Aorta (tissue), 5 donors: ENCODE measurements around the gene XAGE2. TPM values are rescaled to one million over a fixed set of nuclear protein-coding genes. Genes with fewer than 3 reads are reported as not detected.

ENCODE experiments used
- ATAC-seq: fragments of 200-7000 bp; cut with Tn5 transposase; one replicate; pipeline ENCODE4 v1.9.1; 2022; ENCODE audit warnings: moderate library complexity; ENCODE audit not compliant: low FRiP score
- DNase-seq, 2 donors: peaks; one replicate each; pipeline ENCODE4 v3.0.0-alpha.2; 2020
- H3K27ac ChIP-seq, 2 donors: one replicate each; pipeline ENCODE4 v1.5.1; 2013; ENCODE audit warnings: low read length in 2 of 2, mild to moderate bottlenecking in 2 of 2, moderate library complexity in 2 of 2, control low read depth in 1 of 2, inconsistent platforms in 1 of 2, low read depth in 1 of 2
- H3K27me3 ChIP-seq, 2 donors: one replicate each; pipeline ENCODE4 v1.6.1; 2013; ENCODE audit warnings: control low read depth in 1 of 2, low read length in 1 of 2, mild to moderate bottlenecking in 1 of 2, moderate library complexity in 1 of 2; ENCODE audit not compliant: insufficient read depth in 2 of 2, control insufficient read depth in 1 of 2
- H3K36me3 ChIP-seq, 2 donors: one replicate each; pipeline ENCODE4 v1.6.1; 2013; ENCODE audit warnings: control low read depth in 1 of 2, low read length in 1 of 2, mild to moderate bottlenecking in 1 of 2; ENCODE audit not compliant: insufficient read depth in 2 of 2, control insufficient read depth in 1 of 2
- H3K4me1 ChIP-seq, 2 donors: one replicate each; pipeline ENCODE4 v1.6.1; 2013; ENCODE audit warnings: low read length in 2 of 2, control low read depth in 1 of 2, mild to moderate bottlenecking in 1 of 2, moderate library complexity in 1 of 2; ENCODE audit not compliant: insufficient read depth in 2 of 2, control insufficient read depth in 1 of 2
- H3K4me3 ChIP-seq, 2 donors: one replicate each; pipeline ENCODE4 v1.5.1; 2013; ENCODE audit warnings: low read length in 2 of 2, control low read depth in 1 of 2, mild to moderate bottlenecking in 1 of 2
- H3K9me3 ChIP-seq: one replicate; pipeline ENCODE4 v1.6.1; 2013; ENCODE audit warnings: mild to moderate bottlenecking, low read length; ENCODE audit not compliant: control insufficient read depth
- WGBS, 2 donors: extraction: QIAGEN DNeasy Blood & Tissue Kit; methylation state at CpG; one replicate each; pipeline ENCODE4 v1.1.7; 2013; 5-methylcytosine and 5-hydroxymethylcytosine counted together
- intact Hi-C, 2 donors: fragments of 100-400 bp; cut with DNase I; formaldehyde crosslinking; loops; one replicate each; pipeline versions ENCODE4 v1.14.2 to v1.15.0; 2022
- polyA plus RNA-seq, 2 donors: library from polyadenylated mRNA; stranded (reverse); fragments of 200-250 nt; gene quantifications; one replicate each; pipeline ENCODE4 v1.2.3, GENCODE V29; 2013
- total RNA-seq, 2 donors: library from RNA; stranded (reverse); fragmentation: NEBNext Ultra II Directional; extraction: Animal tissue kit (Norgen Biotek cat#: 25700); gene quantifications; one replicate each; pipeline ENCODE4 v1.2.1, GENCODE V29; 2021
- donor health status: healthy with polysubstance abuse.
- donor health status: Bipolar disorder and iron deficiency.
- donor health status: DM: no; HTN: no; CAD: no.
- donor health status: DM: no; HTN: no; CAD: no.
- donor health status: DM: yes; HTN: yes; CAD: no.

The XAGE2 gene
- total and polyA plus RNA-seq, 4 donors, result 0.90 TPM; not detected in 3

GRCh38 chrX:52353838-52354237 is 15.0 kb upstream of the XAGE2 start:
- Histone ChIP-seq H3K27ac (no peak overlapping the region), H3K4me3 (no peak overlapping the region), H3K27me3 (no peaks in the 10 kb centered on the region), H3K9me3 (no peaks in the 10 kb centered on the region), H3K4me1 (no peaks in the 10 kb centered on the region), H3K36me3 (no peaks in the 10 kb centered on the region)
- ATAC-seq (no peak), DNase-seq (no peak)
- intact Hi-C loops, result no loop called here

GRCh38 chrX:52355108-52355507 is 13.7 kb upstream of the XAGE2 start:
- Histone ChIP-seq H3K9me3 (no peaks in the 10 kb centered on the region), H3K36me3 (no peaks in the 10 kb centered on the region), H3K4me3 (no peak overlapping the region), H3K27ac (no peak overlapping the region), H3K27me3 (no peaks in the 10 kb centered on the region), H3K4me1 (no peaks in the 10 kb centered on the region)
- intact Hi-C loops, result no loop called here
- DNase-seq (no peak), ATAC-seq (no peak)

GRCh38 chrX:52359614-52360232 is 9.1 kb upstream of the XAGE2 start:
- Histone ChIP-seq H3K27ac (no peak overlapping the region), H3K4me1 (no peaks in the 10 kb centered on the region), H3K4me3 (no peak overlapping the region), H3K27me3 (no peaks in the 10 kb centered on the region), H3K9me3 (no peaks in the 10 kb centered on the region), H3K36me3 (no peaks in the 10 kb centered on the region)
- 50 to 56% methylated on average over 7 of the region's 7 CpGs for WGBS, 2 donors
- intact Hi-C loops, result no loop called here
- DNase-seq (no peak), ATAC-seq (no peak)

- Histone ChIP-seq H3K27ac (no peak overlapping the region), H3K9me3 (no peaks in the 10 kb centered on the region), H3K4me3 (no peak overlapping the region), H3K4me1 (no peaks in the 10 kb centered on the region), H3K36me3 (no peaks in the 10 kb centered on the region), H3K27me3 (no peaks in the 10 kb centered on the region)
- intact Hi-C loops, result no loop called here
- DNase-seq (no peak), ATAC-seq (no peak)
- WGBS, 2 donors, result 78 to 88% methylated on average over 8 of the region's 8 CpGs
Measured at GRCh38 chrX:52361941-52362340, 6.9 kb upstream of the XAGE2 start.

GRCh38 chrX:52363247-52363883 is 5.5 kb upstream of the XAGE2 start:
- ATAC-seq, result no peak
- no peak for DNase-seq
- Histone ChIP-seq H3K27ac (no peak overlapping the region), H3K9me3 (no peaks in the 10 kb centered on the region), H3K4me1 (no peaks in the 10 kb centered on the region), H3K4me3 (no peak overlapping the region), H3K27me3 (no peaks in the 10 kb centered on the region), H3K36me3 (no peaks in the 10 kb centered on the region)
- WGBS, 2 donors, result 18 to 32% methylated on average over 8 of the region's 8 CpGs
- intact Hi-C loops, result no loop called here

- 66 to 67% methylated on average over 2 of the region's 2 CpGs for WGBS, 2 donors
- H3K27ac ChIP-seq, result no peak overlapping the region
- no peak for DNase-seq
- intact Hi-C loops, result no loop called here
- H3K27me3 ChIP-seq, result peaks cover 0 to 1% of the 10 kb centered on the region in 2 donors
- ATAC-seq, result no peak
- no peaks in the 10 kb centered on the region for H3K36me3 ChIP-seq
- no peaks in the 10 kb centered on the region for H3K9me3 ChIP-seq
- no peak overlapping the region for H3K4me3 ChIP-seq
- no peaks in the 10 kb centered on the region for H3K4me1 ChIP-seq
Measured at GRCh38 chrX:52378870-52379269, 10.0 kb downstream of the XAGE2 start.

GRCh38 chrX:52380993-52381392 is 12.2 kb downstream of the XAGE2 start:
- Histone ChIP-seq H3K4me1 (no peaks in the 10 kb centered on the region), H3K27me3 (peaks cover 0 to 1% of the 10 kb centered on the region in 2 donors), H3K9me3 (no peaks in the 10 kb centered on the region), H3K27ac (no peak overlapping the region), H3K36me3 (no peaks in the 10 kb centered on the region), H3K4me3 (no peak overlapping the region)
- intact Hi-C loops, result no loop called here
- no peak for ATAC-seq
- WGBS, 2 donors, result 77 to 89% methylated on average over 7 of the region's 7 CpGs
- no peak for DNase-seq

GRCh38 chrX:52410439-52411394 is 41.9 kb downstream of the XAGE2 start:
- DNase-seq (no peak), ATAC-seq (no peak)
- 74 to 88% methylated on average over 8 of the region's 8 CpGs for WGBS, 2 donors
- intact Hi-C loops, result no loop called here
- no peak overlapping the region for H3K27ac ChIP-seq
- H3K9me3 ChIP-seq, result no peaks in the 10 kb centered on the region
- no peaks in the 10 kb centered on the region for H3K4me1 ChIP-seq
- no peak overlapping the region for H3K4me3 ChIP-seq
- H3K27me3 ChIP-seq, result no peaks in the 10 kb centered on the region
- no peaks in the 10 kb centered on the region for H3K36me3 ChIP-seq
